Stimulated activated CD4-positive, alpha-beta T cell treated with anti-CD3 and anti-CD28 coated beads, Interleukin-1b, Interleukin-23, amount 100 ng/mL, for 4 hours (primary cell): Measurements from ENCODE around the gene TUBA1B.
"Not testable (repeated sequence)": the region's sequence is repeated elsewhere in the genome, so short reads cannot be mapped to it uniquely, and the experiment has no call there.

ENCODE experiments used
- DNase-seq, 2 donors: peaks; one replicate each; pipeline ENCODE4 v3.0.0-alpha.2; 2020; ENCODE audit warnings: low read depth in 2 of 2

The TUBA1B gene

GRCh38 chr12:49131051-49131893, at the start of gene TUBA1B:
Gene TUBA1B (minus strand): TSS chr12:49131395. CDS start chr12:49131300, 95 bp downstream.
- DNase-seq, result peak; percentile 88 to 90

DNA sequence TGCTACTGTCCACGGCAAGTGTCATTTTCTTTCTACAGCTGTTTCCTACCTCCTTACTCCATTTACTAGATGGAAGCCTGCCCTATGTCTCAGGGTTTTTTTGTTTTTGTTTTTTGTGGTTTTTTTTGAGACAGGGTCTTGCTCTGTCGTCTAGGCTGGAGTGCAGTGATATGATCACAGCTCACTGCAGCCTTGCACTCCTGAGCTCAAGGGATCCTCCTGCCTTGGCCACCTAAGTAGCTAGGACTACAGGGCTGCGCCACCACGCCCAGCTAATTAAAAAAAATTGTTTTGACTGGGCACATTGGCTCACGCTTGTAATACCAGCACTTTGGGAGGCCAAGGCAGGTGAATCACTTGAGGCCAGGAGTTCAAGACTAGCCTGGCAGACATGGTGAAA, 43.0 kb upstream of the TUBA1B start:
- no peak for DNase-seq

- no peak for DNase-seq
Measured at GRCh38 chr12:49170924-49171323, 39.7 kb upstream of the TUBA1B start.

DNA sequence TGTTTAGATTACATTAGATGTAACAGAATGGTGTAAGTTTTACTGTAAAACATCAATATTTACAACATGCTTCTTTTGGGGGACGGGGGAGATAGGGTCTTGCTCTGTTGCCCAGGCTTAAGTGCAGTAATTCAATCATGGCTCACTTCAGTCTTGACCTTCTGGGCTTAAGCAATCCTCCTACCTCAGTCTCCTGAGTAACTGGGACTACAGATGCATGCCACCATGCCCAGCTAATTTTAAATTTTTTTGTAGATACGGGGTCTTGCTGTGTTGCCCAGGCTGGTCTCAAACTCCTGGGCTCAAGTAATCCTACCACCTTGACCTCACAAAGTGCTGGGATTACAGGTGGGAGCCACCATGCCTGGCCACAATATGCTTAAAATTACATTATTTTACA, 33.9 kb upstream of the TUBA1B start:
- no peak for DNase-seq

DNA sequence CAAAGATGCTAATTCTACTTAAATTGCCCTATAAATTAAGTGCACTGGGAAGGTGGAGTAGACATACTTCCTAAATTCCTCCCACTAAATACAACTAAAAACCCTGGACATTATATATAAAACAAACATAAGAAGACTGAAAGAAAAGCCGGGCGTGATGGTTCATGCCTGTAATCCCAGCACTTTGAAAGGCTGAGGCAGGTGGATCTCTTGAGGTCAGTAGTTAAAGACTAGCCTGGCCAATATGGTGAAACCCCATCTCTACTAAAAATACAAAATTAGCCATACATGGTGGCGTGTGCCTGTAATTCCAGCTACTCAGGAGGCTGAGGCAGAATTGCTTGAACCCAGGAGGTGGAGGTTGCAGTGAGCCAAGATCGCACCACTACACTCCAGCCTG, 30.7 kb upstream of the TUBA1B start:
- DNase-seq, result not testable (repeated sequence)

- no peak for DNase-seq
Measured at GRCh38 chr12:49161092-49161795, 30.0 kb upstream of the TUBA1B start.

DNA sequence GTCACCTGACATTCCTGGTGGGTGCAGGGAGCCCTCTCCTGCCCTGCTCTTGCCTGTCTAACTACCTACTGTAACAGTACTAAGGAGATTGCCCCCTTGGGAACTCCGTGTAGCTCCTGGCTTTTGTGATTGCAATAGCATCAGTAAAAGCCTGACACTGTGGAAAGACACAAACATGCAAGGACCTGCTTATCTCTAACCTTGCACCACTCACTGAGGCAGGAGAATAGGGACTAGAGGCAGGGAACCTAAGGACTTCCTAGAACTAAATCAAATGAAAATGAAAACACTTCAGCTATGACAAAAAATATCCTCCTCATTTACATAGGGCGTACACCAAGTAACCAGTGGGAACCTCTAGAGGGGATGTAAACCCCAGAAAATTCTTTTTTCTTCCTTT, 29.2 kb upstream of the TUBA1B start:
- DNase-seq, result no peak

DNA sequence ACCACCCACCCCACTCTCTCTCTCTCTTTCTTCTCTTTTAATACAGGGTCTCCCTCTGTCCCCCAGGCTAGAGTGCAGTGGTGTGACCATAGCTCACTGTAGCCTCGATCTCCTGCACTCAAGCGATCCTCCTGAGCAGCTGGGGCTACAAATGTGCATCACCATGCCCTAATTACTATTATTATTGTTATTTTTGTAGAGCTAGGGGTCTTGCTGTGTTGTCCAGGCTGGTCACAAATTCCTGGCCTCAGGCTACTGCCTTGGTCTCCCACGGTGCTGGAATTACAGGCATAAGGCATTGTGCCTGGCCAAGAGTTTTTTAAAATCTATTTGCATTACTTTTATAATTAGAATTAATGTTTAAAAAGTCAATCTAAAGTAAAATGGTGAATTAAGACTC, 23.0 kb upstream of the TUBA1B start:
- no peak for DNase-seq

- DNase-seq, result no peak
Measured at GRCh38 chr12:49147384-49147783, 16.2 kb upstream of the TUBA1B start.

GRCh38 chr12:49146406-49146805, 15.2 kb upstream of the TUBA1B start:
- no peak for DNase-seq

DNA sequence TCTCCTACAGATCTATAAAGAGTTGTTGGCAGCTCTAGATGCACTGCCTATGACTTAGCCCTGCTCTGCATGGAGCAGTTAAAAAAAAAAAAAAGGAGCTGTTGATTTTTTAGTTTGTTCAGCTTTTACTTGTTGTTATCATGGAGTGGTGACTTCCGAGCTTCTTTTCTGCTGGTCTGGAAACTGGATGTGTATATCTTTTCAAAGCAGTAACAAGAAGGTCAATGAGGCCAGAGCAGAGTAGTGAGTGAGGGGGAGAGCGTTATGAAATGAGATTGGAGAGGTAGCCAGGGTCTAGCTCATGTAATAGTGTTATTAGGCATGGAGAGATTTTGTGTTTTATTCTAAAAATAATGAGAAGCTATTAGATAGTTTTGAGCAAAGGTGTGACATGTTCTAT, 13.2 kb upstream of the TUBA1B start:
- DNase-seq, result no peak

- no peak for DNase-seq
Measured at GRCh38 chr12:49138999-49139398, 7.8 kb upstream of the TUBA1B start.

- DNase-seq, result no peak
Measured at GRCh38 chr12:49138587-49138986, 7.4 kb upstream of the TUBA1B start.

DNA sequence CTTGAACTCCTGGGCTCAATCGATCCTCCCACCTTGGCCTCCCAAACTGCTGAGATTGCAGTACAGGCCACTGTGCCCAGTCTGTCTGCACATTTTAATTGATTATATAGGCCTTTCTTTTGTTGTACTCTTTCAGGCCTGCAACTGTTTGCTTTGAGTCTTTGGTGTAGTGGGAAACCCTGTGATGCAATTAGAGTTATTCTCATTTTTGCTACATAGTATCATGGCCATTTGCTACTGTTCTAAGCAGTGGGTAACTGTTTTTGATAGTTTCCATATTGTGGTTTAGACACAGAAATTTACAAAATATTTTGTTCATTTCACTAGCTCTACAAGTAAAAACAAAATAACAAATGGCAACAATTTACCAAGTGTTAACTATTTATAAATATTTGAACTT, 6.3 kb upstream of the TUBA1B start:
- no peak for DNase-seq

- not testable (repeated sequence) for DNase-seq
Measured at GRCh38 chr12:49136997-49137396, 5.8 kb upstream of the TUBA1B start.

- DNase-seq, result no peak
Measured at GRCh38 chr12:49133590-49133989, 2.4 kb upstream of the TUBA1B start.

- DNase-seq, result no peak
Measured at GRCh38 chr12:49133014-49133413, 1.8 kb upstream of the TUBA1B start.

GRCh38 chr12:49131894-49132461, 783 bp upstream of the TUBA1B start:
- no peak for DNase-seq

- peak; percentile 90 to 93 for DNase-seq
Measured at GRCh38 chr12:49130151-49131050, 794 bp downstream of the TUBA1B start.

- no peak for DNase-seq
Measured at GRCh38 chr12:49129332-49130150, 1.7 kb downstream of the TUBA1B start.

DNA sequence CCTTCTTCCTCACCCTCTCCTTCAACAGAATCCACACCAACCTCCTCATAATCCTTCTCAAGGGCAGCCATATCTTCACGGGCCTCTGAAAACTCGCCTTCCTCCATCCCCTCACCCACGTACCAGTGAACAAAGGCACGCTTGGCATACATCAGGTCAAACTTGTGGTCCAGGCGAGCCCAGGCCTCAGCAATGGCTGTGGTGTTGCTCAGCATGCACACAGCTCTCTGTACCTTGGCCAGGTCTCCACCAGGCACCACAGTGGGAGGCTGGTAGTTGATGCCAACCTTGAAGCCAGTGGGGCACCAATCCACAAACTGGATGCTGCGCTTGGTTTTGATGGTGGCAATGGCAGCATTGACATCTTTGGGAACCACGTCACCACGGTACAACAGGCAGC, 3.2 kb downstream of the TUBA1B start:
- not testable (repeated sequence) for DNase-seq
